ENCODE measurements around the gene RPL26. TPM values are rescaled to one million over a fixed set of nuclear protein-coding genes. Genes with fewer than 3 reads are reported as not detected.

The RPL26 gene
- total and polyA plus RNA-seq, 2 donors (not counting 3 experiments of a cell fraction or from before 2014, with no cell fraction given) = 1,805 to 2,229 TPM

GRCh38 chr17:8417806-8418205, 34.8 kb upstream of the RPL26 start:
- peaks cover 2 to 6% of the 10 kb centered on the region in 2 experiments for H3K27me3 ChIP-seq (ENCODE audit: control insufficient read depth in 2 of 2, insufficient read depth in 2 of 2, low read length in 2 of 2)
- ChIA-PET POLR2A (interaction anchor here (0.5 kb wide), 1 partner anchor 21 kb away, joined by 3 read pairs; no protein-coding TSS in a partner anchor), CTCF (interaction anchor here (4.0 kb wide), 1 partner anchor 8 kb away, joined by 29 read pairs; no protein-coding TSS in a partner anchor)
- DNase-seq (ENCODE audit: low read depth, low spot score) = no peak
- H3K9me3 ChIP-seq (replicated peaks; ENCODE audit: control insufficient read depth, insufficient read depth, low read length) = no peaks in the 10 kb centered on the region
- H3K4me3 ChIP-seq (replicated peaks in 1 of 3; ENCODE audit: insufficient read depth in 1 of 3, low read depth in 1 of 3, low read length in 3 of 3) = no peak overlapping the region
- no peaks in the 10 kb centered on the region for H3K9me1 ChIP-seq (replicated peaks; ENCODE audit: control insufficient read depth, extremely low read depth, insufficient read depth, low read length)
- intact Hi-C loops (cut with micrococcal nuclease) (no loop called here), dilution Hi-C loops (cut with MboI; ENCODE audit: extremely low pct_ligation_motif_present, low sequenced_read_pairs) (no loop called here)
- TF ChIP-seq MAX (IDR thresholded peaks at IDR 0.05; ENCODE audit: insufficient read depth, insufficient read length) = no peak
- no peak for TF ChIP-seq FOS (IDR thresholded peaks at IDR 0.05; ENCODE audit: borderline replicate concordance, insufficient read depth, low read length)
- TF ChIP-seq MYC (IDR thresholded peaks at IDR 0.05; ENCODE audit: low read depth, low read length) = no peak
- no peak for TF ChIP-seq EZH2 (IDR thresholded peaks at IDR 0.05; ENCODE audit: borderline replicate concordance, low read depth, low read length, severe bottlenecking)
- TF ChIP-seq JUN (IDR thresholded peaks at IDR 0.05; ENCODE audit: borderline replicate concordance, insufficient read depth, insufficient read length, low read depth) = no peak
- no peak for TF ChIP-seq POLR2AphosphoS5 (IDR thresholded peaks at IDR 0.05; ENCODE audit: insufficient read depth, low read depth, low read length)
- TF ChIP-seq CTCF (IDR thresholded peaks at IDR 0.05; ENCODE audit: extremely low read depth in 1 of 2, insufficient read depth in 1 of 2, low read depth in 1 of 2, low read length in 2 of 2) = no peak
- no peak for TF ChIP-seq POLR2A (IDR thresholded peaks at IDR 0.05; ENCODE audit: low read depth, low read length)
- TF ChIP-seq GATA2 (IDR thresholded peaks at IDR 0.05; ENCODE audit: insufficient read depth, insufficient read length, low read depth, low read length) = no peak
- H3K27ac ChIP-seq (ENCODE audit: insufficient read depth, low read depth, low read length) = no peak overlapping the region
- no peak for FAIRE-seq
- no peak overlapping the region for H2AFZ ChIP-seq (ENCODE audit: low read depth, low read length)
- no peaks in the 10 kb centered on the region for H4K20me1 ChIP-seq (replicated peaks; ENCODE audit: control insufficient read depth, extremely low read depth, insufficient read depth, low read length)
- no peaks in the 10 kb centered on the region for H3K79me2 ChIP-seq (ENCODE audit: control insufficient read depth, insufficient read depth, low read length)
- no peak overlapping the region for H3K4me2 ChIP-seq (ENCODE audit: insufficient read depth, low read length)
- no peak overlapping the region for H3K9ac ChIP-seq (replicated peaks; ENCODE audit: extremely low read depth, insufficient read depth, low read length)
- H3K36me3 ChIP-seq (ENCODE audit: control insufficient read depth in 2 of 2, extremely low read depth in 1 of 2, insufficient read depth in 2 of 2, low read length in 2 of 2) = no peaks in the 10 kb centered on the region
- no TSS peak for BruUV-seq (replicated peaks)
- peaks cover 12% of the 10 kb centered on the region for H3K4me1 ChIP-seq (ENCODE audit: control insufficient read depth, extremely low read depth, insufficient read depth, low read length)

Measured in endothelial cell of umbilical vein (primary cell).